Endothelial cell of umbilical vein (primary cell): ENCODE results near the gene PTPRO. TPM values are rescaled to one million over a fixed set of nuclear protein-coding genes. Genes with fewer than 3 reads are reported as not detected.

Experiments used
- BruUV-seq: library from RNA; stranded (reverse); fragments of 400-500 nt; replicated peaks from 2 replicates; lab custom pipeline; 2021; lab: Mats Ljungman, UMichigan
- CTCF ChIA-PET: fragments of 300-600, 350-600 bp; sonication (Branson Sonifier 250); formaldehyde crosslinking; loops from one replicate; lab custom pipeline; 2021; ENCODE audit warnings: antibody characterized with exemption, inconsistent platforms; lab: Charles Lee
- POLR2A ChIA-PET: fragments of 300-600, 350-600 bp; sonication (Branson Sonifier 250); formaldehyde crosslinking; loops from one replicate; lab custom pipeline; 2021; ENCODE audit warnings: antibody characterized with exemption, inconsistent platforms; lab: Charles Lee
- DNase-seq: peaks from one replicate; pipeline ENCODE4 v3.0.0-alpha.2; 2011; ENCODE audit warnings: low read depth, low spot score
- FAIRE-seq: peaks from 2 replicates; lab custom pipeline; 2011; peaks lifted over from hg19 to GRCh38; lab: Jason Lieb, UNC
- H2AFZ ChIP-seq: 2 replicates; pipeline ENCODE4 v1.6.0; 2012; ENCODE audit warnings: low read depth, low read length, control low read depth, inconsistent platforms
- H3K27ac ChIP-seq: 2 replicates; pipeline ENCODE4 v1.5.1; 2011; ENCODE audit warnings: low read depth, mild to moderate bottlenecking, control low read depth, low read length, moderate library complexity; ENCODE audit not compliant: insufficient read depth
- H3K27me3 ChIP-seq, 2 experiments: 2 replicates each; pipeline versions ENCODE4 v1.6.0 to v1.6.1; 2011; ENCODE audit warnings: low read length in 2 of 2, mixed read lengths in 1 of 2; ENCODE audit not compliant: control insufficient read depth in 2 of 2, insufficient read depth in 2 of 2
- H3K36me3 ChIP-seq, 2 experiments: 2 replicates in 1 of 2; 3 replicates in 1 of 2; pipeline ENCODE4 v1.5.1; 2011; ENCODE audit warnings: low read length in 2 of 2, mild to moderate bottlenecking in 1 of 2, moderate library complexity in 1 of 2; ENCODE audit not compliant: control insufficient read depth in 2 of 2, insufficient read depth in 2 of 2; ENCODE audit errors: extremely low read depth in 1 of 2
- H3K4me1 ChIP-seq: 3 replicates; pipeline ENCODE4 v1.5.1; 2011; ENCODE audit warnings: mild to moderate bottlenecking, low read length; ENCODE audit not compliant: control insufficient read depth, insufficient read depth; ENCODE audit errors: extremely low read depth
- H3K4me2 ChIP-seq: 2 replicates; pipeline ENCODE4 v1.6.1; 2011; ENCODE audit warnings: low read length, control low read depth, mixed read lengths; ENCODE audit not compliant: insufficient read depth
- H3K4me3 ChIP-seq, 3 experiments: fragments of 200-600 bp in 1 of 3; sonication (generic), shearing (Covaris generic) in 1 of 3; replicated peaks in 1 of 3; 2 replicates each; pipeline ENCODE4 v1.5.1; 2011 to 2016; ENCODE audit warnings: control low read depth in 3 of 3, low read length in 3 of 3, mild to moderate bottlenecking in 2 of 3, inconsistent platforms in 1 of 3, low read depth in 1 of 3, moderate library complexity in 1 of 3; ENCODE audit not compliant: insufficient read depth in 1 of 3
- H3K79me2 ChIP-seq: 2 replicates; pipeline ENCODE4 v1.6.0; 2012; ENCODE audit warnings: low read length, inconsistent platforms; ENCODE audit not compliant: control insufficient read depth, insufficient read depth
- H3K9ac ChIP-seq: replicated peaks from 2 replicates; pipeline ENCODE3; 2011; ENCODE audit warnings: low read length, control low read depth; ENCODE audit not compliant: insufficient read depth; ENCODE audit errors: extremely low read depth
- H3K9me1 ChIP-seq: replicated peaks from 3 replicates; pipeline ENCODE4 v1.6.0; 2011; ENCODE audit warnings: mild to moderate bottlenecking, low read length; ENCODE audit not compliant: control insufficient read depth, insufficient read depth; ENCODE audit errors: extremely low read depth
- H3K9me3 ChIP-seq: replicated peaks from 2 replicates; pipeline ENCODE4 v1.5.1; 2012; ENCODE audit warnings: low read length, inconsistent platforms; ENCODE audit not compliant: control insufficient read depth, insufficient read depth
- H4K20me1 ChIP-seq: replicated peaks from 2 replicates; pipeline ENCODE3; 2011; ENCODE audit warnings: mild to moderate bottlenecking, low read length; ENCODE audit not compliant: control insufficient read depth, insufficient read depth; ENCODE audit errors: extremely low read depth
- CTCF ChIP-seq, 2 donors: IDR thresholded peaks; 1 replicate in 1 of 2; 2 replicates in 1 of 2; pipeline ENCODE4 v1.5.1; 2011; ENCODE audit warnings: low read length in 2 of 2, mild to moderate bottlenecking in 2 of 2, moderate library complexity in 2 of 2, control low read depth in 1 of 2, inconsistent platforms in 1 of 2, low read depth in 1 of 2; ENCODE audit not compliant: insufficient read depth in 1 of 2; ENCODE audit errors: extremely low read depth in 1 of 2
- EZH2 ChIP-seq: IDR thresholded peaks from 2 replicates; pipeline ENCODE4 v1.6.1; 2012; ENCODE audit warnings: borderline replicate concordance, low read depth, mild to moderate bottlenecking, moderate library complexity, low read length, inconsistent platforms; ENCODE audit not compliant: severe bottlenecking
- FOS ChIP-seq: IDR thresholded peaks from 2 replicates; pipeline ENCODE4 v1.6.1; 2011; ENCODE audit warnings: mild to moderate bottlenecking, low read length, moderate library complexity, borderline replicate concordance; ENCODE audit not compliant: insufficient read depth
- GATA2 ChIP-seq: IDR thresholded peaks from 2 replicates; pipeline ENCODE4 v1.7.0; 2011; ENCODE audit warnings: low read depth, mild to moderate bottlenecking, moderate library complexity, mixed read lengths, low read length; ENCODE audit not compliant: insufficient read length, insufficient read depth
- JUN ChIP-seq: IDR thresholded peaks from 2 replicates; pipeline ENCODE4 v1.6.1; 2011; ENCODE audit warnings: borderline replicate concordance, low read depth; ENCODE audit not compliant: insufficient read length, insufficient read depth
- MYC ChIP-seq: IDR thresholded peaks from one replicate; pipeline ENCODE4 v1.6.1; 2011; ENCODE audit warnings: mild to moderate bottlenecking, low read depth, low read length
- POLR2A ChIP-seq: IDR thresholded peaks from 2 replicates; pipeline ENCODE4 v1.6.1; 2012; ENCODE audit warnings: low read depth, mild to moderate bottlenecking, control low read depth, low read length
- POLR2AphosphoS5 ChIP-seq: IDR thresholded peaks from 2 replicates; pipeline ENCODE4 v1.6.1; 2012; ENCODE audit warnings: low read depth, mild to moderate bottlenecking, control low read depth, low read length, moderate library complexity; ENCODE audit not compliant: insufficient read depth
- dilution Hi-C: fragments of 300-500 bp; cut with MboI; formaldehyde crosslinking; loops from one replicate; pipeline ENCODE4 v1.15.0; 2019; ENCODE audit warnings: low sequenced_read_pairs; ENCODE audit not compliant: extremely low pct_ligation_motif_present
- intact Hi-C: fragments of 100-400 bp; cut with micrococcal nuclease; formaldehyde crosslinking; loops from one replicate; pipeline ENCODE4 v1.10.0; 2022
- polyA plus RNA-seq, 4 experiments: library from polyadenylated mRNA; depleted of rRNA in 3 of 4; stranded (reverse) in 3 of 4; unstranded in 1 of 4; fragments of >200 nt; gene quantifications; 2 replicates each; pipeline versions ENCODE4 v1.2.1 to v1.2.3, GENCODE V29; 2011 to 2012; ENCODE audit warnings: missing spikeins in 1 of 4
- total RNA-seq: library from RNA; stranded (reverse); gene quantifications from 2 replicates; pipeline ENCODE4 v1.2.3, GENCODE V29; 2021
- TF ChIP-seq, protein P1 (sequence below): IDR thresholded peaks from 2 replicates; pipeline ENCODE4 v1.6.1; 2011; ENCODE audit not compliant: insufficient read depth, insufficient read length

The PTPRO gene
- total and polyA plus RNA-seq, 2 donors (not counting 3 experiments of a cell fraction or from before 2014, with no cell fraction given) = not detected

DNA sequence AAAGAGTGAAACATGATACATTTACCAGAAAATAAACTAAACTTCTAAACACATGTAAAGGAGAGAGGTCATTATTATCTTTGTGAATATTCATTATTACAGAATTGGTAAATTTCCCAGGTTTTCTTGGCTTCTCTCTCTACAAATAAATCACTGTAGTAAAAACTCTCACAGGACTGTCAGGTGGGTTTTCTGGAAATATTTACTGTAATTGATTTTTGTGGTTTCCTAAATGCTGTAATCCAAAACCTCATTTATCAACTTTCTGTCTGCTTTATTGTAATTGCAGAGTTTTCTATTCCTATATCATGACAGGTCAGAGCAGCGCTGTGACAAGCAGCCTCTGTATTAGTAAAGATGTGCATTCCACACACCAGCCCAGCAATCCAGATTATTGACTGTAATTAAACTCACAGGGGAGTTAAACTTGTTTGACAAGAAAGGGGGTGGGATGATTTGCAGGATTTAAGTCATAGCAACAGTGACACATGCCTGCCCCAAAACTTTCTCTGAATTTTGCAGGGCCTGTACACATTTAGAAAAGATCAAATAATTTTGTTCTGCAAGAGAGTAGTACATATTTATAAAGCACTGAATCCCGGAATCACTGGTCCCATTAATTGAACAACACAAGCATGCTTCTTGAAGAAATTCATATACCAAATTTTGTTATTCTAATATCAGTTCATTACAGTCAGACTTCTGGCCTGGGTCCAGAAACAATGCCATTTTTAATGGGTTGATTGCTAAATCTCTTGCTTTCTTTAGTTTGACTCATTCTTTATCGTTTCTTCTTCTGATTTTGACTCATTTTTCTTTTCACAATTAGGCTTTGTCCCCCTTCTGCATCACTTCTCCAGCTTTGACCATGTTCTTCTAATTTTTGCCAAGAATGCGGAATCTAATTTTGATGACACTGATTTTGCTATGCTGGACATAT, 42.2 kb downstream of the PTPRO start:
- no TSS peak for BruUV-seq
- no peak overlapping the region for H3K9ac ChIP-seq
- DNase-seq (no peak), FAIRE-seq (no peak)
- H3K9me1 ChIP-seq = no peaks in the 10 kb centered on the region
- no peak overlapping the region for H2AFZ ChIP-seq
- dilution Hi-C loops = no loop called here
- H3K27me3 ChIP-seq = peaks cover 0 to 6% of the 10 kb centered on the region in 2 experiments
- POLR2A ChIA-PET = no interaction called here
- H4K20me1 ChIP-seq = no peaks in the 10 kb centered on the region
- no peaks in the 10 kb centered on the region for H3K4me1 ChIP-seq
- intact Hi-C loops = no loop called here
- CTCF ChIA-PET = interaction anchor here (1.7 kb wide), 1 partner anchor 143 kb away, joined by 3 read pairs; no protein-coding TSS in a partner anchor
- no peaks in the 10 kb centered on the region for H3K79me2 ChIP-seq
- H3K36me3 ChIP-seq = no peaks in the 10 kb centered on the region
- no peak overlapping the region for H3K4me3 ChIP-seq
- no peak overlapping the region for H3K4me2 ChIP-seq
- no peaks in the 10 kb centered on the region for H3K9me3 ChIP-seq
- no peak overlapping the region for H3K27ac ChIP-seq
- TF ChIP-seq EZH2 (no peak), POLR2A (no peak), MYC (no peak), FOS (no peak), POLR2AphosphoS5 (no peak), CTCF (IDR thresholded peaks at IDR 0.05; ENCODE audit: extremely low read depth in 1 of 2, insufficient read depth in 1 of 2, low read depth in 1 of 2, low read length in 2 of 2) (no peak), JUN (no peak), GATA2 (no peak)
- TF ChIP-seq, protein P1, sequence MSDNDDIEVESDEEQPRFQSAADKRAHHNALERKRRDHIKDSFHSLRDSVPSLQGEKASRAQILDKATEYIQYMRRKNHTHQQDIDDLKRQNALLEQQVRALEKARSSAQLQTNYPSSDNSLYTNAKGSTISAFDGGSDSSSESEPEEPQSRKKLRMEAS = no peak
